ENCODE data around the gene HPS1. TPM values are rescaled to one million over a fixed set of nuclear protein-coding genes. Genes with fewer than 3 reads are reported as not detected.

HPS1 gene
- total RNA-seq, 3 donors from 2014 or later (not counting 1 experiment from before 2014, with no cell fraction given): 92.4 to 103 (median 102) TPM

DNA sequence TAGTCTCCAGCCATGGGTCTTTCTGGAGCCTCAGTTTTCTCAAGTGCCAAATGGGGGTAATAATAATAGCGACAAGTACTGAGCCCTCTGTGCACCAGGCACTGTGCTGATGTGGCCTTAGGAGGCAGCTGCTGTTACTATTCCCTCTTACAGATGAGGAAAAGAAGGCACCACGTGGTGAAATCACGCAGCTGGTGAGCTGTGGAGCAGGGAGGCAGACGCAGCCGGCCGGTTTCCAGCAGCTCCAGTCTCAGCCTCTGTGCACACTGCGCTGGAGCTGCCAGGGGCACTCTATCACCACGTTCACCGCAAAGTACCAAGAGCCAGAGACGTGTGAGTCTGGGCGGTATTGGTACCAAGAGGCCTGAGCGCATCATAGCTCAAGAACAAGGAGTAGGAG is 41.3 kb downstream of the HPS1 start:
- ATAC-seq (no peak), DNase-seq (no peak)
- H3K27me3 Mint-ChIP-seq (ENCODE audit: low read depth in 2 of 2): no peaks in the 10 kb centered on the region
- H3K4me1 Mint-ChIP-seq: peaks cover 0 to 6% of the 10 kb centered on the region in 2 donors
- Histone ChIP-seq H3K9me3 (ENCODE audit: control insufficient read depth, insufficient read depth, low read length) (no peaks in the 10 kb centered on the region), H3K27me3 (ENCODE audit: control insufficient read depth, insufficient read depth, low read length) (no peaks in the 10 kb centered on the region), H3K36me3 (ENCODE audit: control insufficient read depth, insufficient read depth, low read length) (peaks cover 12% of the 10 kb centered on the region), H3K4me3 (ENCODE audit: low read length) (no peak overlapping the region), H3K27ac (ENCODE audit: low read length) (no peak overlapping the region), H3K4me1 (ENCODE audit: control insufficient read depth, insufficient read depth, low read length) (no peaks in the 10 kb centered on the region)
- intact Hi-C loops (cut with micrococcal nuclease): no loop called here
- TF ChIP-seq, protein P1, sequence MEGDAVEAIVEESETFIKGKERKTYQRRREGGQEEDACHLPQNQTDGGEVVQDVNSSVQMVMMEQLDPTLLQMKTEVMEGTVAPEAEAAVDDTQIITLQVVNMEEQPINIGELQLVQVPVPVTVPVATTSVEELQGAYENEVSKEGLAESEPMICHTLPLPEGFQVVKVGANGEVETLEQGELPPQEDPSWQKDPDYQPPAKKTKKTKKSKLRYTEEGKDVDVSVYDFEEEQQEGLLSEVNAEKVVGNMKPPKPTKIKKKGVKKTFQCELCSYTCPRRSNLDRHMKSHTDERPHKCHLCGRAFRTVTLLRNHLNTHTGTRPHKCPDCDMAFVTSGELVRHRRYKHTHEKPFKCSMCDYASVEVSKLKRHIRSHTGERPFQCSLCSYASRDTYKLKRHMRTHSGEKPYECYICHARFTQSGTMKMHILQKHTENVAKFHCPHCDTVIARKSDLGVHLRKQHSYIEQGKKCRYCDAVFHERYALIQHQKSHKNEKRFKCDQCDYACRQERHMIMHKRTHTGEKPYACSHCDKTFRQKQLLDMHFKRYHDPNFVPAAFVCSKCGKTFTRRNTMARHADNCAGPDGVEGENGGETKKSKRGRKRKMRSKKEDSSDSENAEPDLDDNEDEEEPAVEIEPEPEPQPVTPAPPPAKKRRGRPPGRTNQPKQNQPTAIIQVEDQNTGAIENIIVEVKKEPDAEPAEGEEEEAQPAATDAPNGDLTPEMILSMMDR (IDR thresholded peaks at IDR 0.05): no peak
- no peak overlapping the region for H3K27ac Mint-ChIP-seq
- H3K36me3 Mint-ChIP-seq: no peaks in the 10 kb centered on the region
- no peak overlapping the region for H3K4me3 Mint-ChIP-seq
- H3K9me3 Mint-ChIP-seq: no peaks in the 10 kb centered on the region
- WGBS (ENCODE audit: insufficient coverage): 97% methylated on average over 12 of the region's 12 CpGs

DNA sequence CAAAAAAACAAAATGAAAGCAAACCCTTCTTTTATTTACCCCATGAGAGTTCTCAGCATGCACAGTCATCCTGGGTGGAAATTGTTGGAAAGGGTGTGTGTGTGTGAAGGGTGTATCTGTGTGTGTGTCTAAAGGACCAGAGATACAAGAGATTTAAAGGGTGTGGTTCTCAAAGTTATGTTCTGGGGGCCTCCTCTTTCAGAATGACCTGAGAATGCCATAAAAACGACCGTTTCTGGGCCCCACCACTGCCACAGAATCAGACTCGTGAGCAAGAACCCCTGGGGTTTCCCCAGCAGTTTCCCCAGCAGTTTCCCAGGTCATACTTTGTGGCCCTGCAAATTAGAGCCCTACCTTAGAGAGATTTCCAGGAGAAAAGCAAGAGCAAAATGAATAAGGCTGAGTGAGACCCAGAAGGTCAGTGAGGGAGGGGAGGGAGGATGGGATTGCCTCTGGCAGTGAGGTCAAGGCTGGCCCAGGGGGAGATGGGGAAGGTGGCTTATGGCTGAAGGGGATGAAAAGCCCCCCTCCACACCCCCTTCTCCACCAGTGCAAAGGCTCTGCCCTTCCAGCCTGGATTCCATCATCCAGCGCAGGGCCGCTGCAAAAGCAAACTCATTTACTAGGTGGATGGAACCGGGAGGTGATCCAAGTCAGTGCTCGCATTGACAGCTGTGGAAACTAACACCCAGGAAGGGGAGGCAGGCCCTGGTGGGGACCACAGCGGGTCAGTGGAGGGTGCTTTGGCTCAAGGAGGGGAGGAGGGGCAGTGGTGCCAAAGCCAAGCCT is 42.0 kb downstream of the HPS1 start:
- Mint-ChIP-seq H3K27ac (no peak overlapping the region), H3K4me1 (peaks cover 0 to 6% of the 10 kb centered on the region in 2 donors), H3K36me3 (no peaks in the 10 kb centered on the region), H3K9me3 (no peaks in the 10 kb centered on the region), H3K27me3 (ENCODE audit: low read depth in 2 of 2) (no peaks in the 10 kb centered on the region), H3K4me3 (no peak overlapping the region)
- H3K36me3 ChIP-seq (ENCODE audit: control insufficient read depth, insufficient read depth, low read length): peaks cover 12% of the 10 kb centered on the region
- no peaks in the 10 kb centered on the region for H3K4me1 ChIP-seq (ENCODE audit: control insufficient read depth, insufficient read depth, low read length)
- TF ChIP-seq, protein P1 (IDR thresholded peaks at IDR 0.05): no peak
- no peak overlapping the region for H3K27ac ChIP-seq (ENCODE audit: low read length)
- intact Hi-C loops (cut with micrococcal nuclease): no loop called here
- no peaks in the 10 kb centered on the region for H3K9me3 ChIP-seq (ENCODE audit: control insufficient read depth, insufficient read depth, low read length)
- H3K27me3 ChIP-seq (ENCODE audit: control insufficient read depth, insufficient read depth, low read length): no peaks in the 10 kb centered on the region
- 84% methylated on average over 8 of the region's 8 CpGs for WGBS (ENCODE audit: insufficient coverage)
- no peak overlapping the region for H3K4me3 ChIP-seq (ENCODE audit: low read length)
- ATAC-seq (no peak), DNase-seq (no peak)

DNA sequence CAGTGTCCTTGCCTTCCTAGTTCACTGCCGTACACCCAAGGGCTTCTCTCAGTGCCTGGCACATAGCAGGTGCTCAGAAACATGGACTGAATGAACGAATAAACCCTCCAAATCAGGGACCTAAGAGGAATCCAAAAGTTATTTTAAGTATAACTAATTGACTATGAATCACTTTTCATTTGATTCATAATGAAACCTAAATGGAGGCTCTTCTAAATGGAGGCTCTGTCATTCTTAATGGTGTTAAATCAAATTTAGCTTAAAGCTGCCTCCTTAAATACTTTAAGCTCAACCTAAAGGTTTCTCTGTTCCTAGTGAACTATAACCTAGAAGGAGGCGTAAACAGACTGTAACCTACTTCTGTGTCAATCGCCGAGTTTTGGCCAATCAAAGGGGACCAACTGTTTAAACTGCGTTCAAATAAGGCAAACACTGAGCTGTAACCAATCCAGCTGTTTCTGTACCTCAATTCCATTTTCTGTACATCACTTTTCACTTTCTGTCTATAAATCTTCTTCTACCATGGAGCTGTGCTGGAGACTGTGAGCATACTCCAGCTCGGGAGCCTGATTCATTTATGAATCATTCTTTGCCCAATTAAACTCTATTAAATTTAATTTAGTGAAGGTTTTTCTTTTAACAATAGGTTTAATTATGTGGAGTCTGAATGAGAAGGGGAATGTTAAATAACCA is 42.8 kb downstream of the HPS1 start:
- H3K9me3 Mint-ChIP-seq: no peaks in the 10 kb centered on the region
- intact Hi-C loops (cut with micrococcal nuclease): no loop called here
- H3K27me3 Mint-ChIP-seq (ENCODE audit: low read depth in 2 of 2): no peaks in the 10 kb centered on the region
- H3K4me1 Mint-ChIP-seq: peaks cover 0 to under 1% of the 10 kb centered on the region in 2 donors
- DNase-seq (no peak), ATAC-seq (no peak)
- Histone ChIP-seq H3K27ac (ENCODE audit: low read length) (no peak overlapping the region), H3K4me3 (ENCODE audit: low read length) (no peak overlapping the region), H3K36me3 (ENCODE audit: control insufficient read depth, insufficient read depth, low read length) (peaks cover 14% of the 10 kb centered on the region), H3K4me1 (ENCODE audit: control insufficient read depth, insufficient read depth, low read length) (no peaks in the 10 kb centered on the region), H3K27me3 (ENCODE audit: control insufficient read depth, insufficient read depth, low read length) (no peaks in the 10 kb centered on the region), H3K9me3 (ENCODE audit: control insufficient read depth, insufficient read depth, low read length) (no peaks in the 10 kb centered on the region)
- TF ChIP-seq, protein P1 (IDR thresholded peaks at IDR 0.05): no peak
- H3K36me3 Mint-ChIP-seq: no peaks in the 10 kb centered on the region
- H3K4me3 Mint-ChIP-seq: no peak overlapping the region
- no peak overlapping the region for H3K27ac Mint-ChIP-seq
- 86% methylated on average over 6 of the region's 7 CpGs for WGBS (ENCODE audit: insufficient coverage)

Data from natural killer cell (primary cell).